Adrenal gland (tissue), 5 donors: Measurements from ENCODE around the gene MAP3K15.

Experiments
- CTCF ChIP-seq, 6 experiments: fragments of 450-650 bp in 4 of 6; fragments of 200-600 bp in 2 of 6; sonication (generic) in 1 of 6; IDR thresholded peaks; 1 replicate in 5 of 6; 2 replicates in 1 of 6; pipeline versions ENCODE4 v1.5.1 to v1.8.0; 2016 to 2021; ENCODE audit warnings: antibody characterized with exemption in 6 of 6, mild to moderate bottlenecking in 2 of 6, moderate library complexity in 1 of 6
- POLR2A ChIP-seq, 2 donors: fragments of 450-650 bp; IDR thresholded peaks; one replicate each; pipeline ENCODE4 v1.6.1; 2017; ENCODE audit warnings: antibody characterized with exemption in 2 of 2, mild to moderate bottlenecking in 2 of 2, moderate library complexity in 1 of 2
- donor health status: DM: no; HTN: no; CAD: no.

GRCh38 chrX:19368576-19368975, 146.7 kb downstream of the MAP3K15 start:
- TF ChIP-seq CTCF (IDR thresholded peaks at IDR 0.05) (no peak), POLR2A (IDR thresholded peaks at IDR 0.05) (no peak)
